HFFc6 (cell line): ENCODE data around the gene PODXL2. TPM values are rescaled to one million over a fixed set of nuclear protein-coding genes. Genes with fewer than 3 reads are reported as not detected.
A peak's percentile ranks its signal among the peaks of the same experiment; 100 is the strongest.

ENCODE experiments used
- DNase-seq: peaks from one replicate; pipeline ENCODE4 v3.0.0-alpha.2; 2018
- H3K27ac Mint-ChIP-seq: 2 replicates; pipeline ENCODE4 v1.8.0; 2020; ENCODE audit warnings: mild to moderate bottlenecking, mixed read lengths
- H3K27me3 Mint-ChIP-seq: 2 replicates; pipeline ENCODE4 v1.8.0; 2021; ENCODE audit warnings: mild to moderate bottlenecking, moderate library complexity, mixed read lengths; ENCODE audit not compliant: insufficient read depth
- H3K36me3 Mint-ChIP-seq: 2 replicates; pipeline ENCODE4 v1.8.0; 2021; ENCODE audit warnings: low read depth, mixed read lengths
- H3K4me1 Mint-ChIP-seq: 2 replicates; pipeline ENCODE4 v1.8.0; 2020; ENCODE audit warnings: low read depth, mixed read lengths
- H3K4me3 Mint-ChIP-seq: 2 replicates; pipeline ENCODE4 v1.8.0; 2020; ENCODE audit warnings: mild to moderate bottlenecking, moderate library complexity, mixed read lengths
- H3K9me3 Mint-ChIP-seq: 2 replicates; pipeline ENCODE4 v1.8.0; 2020; ENCODE audit warnings: mild to moderate bottlenecking, mixed read lengths
- CTCF ChIP-seq: fragments of 200-600 bp; sonication (generic); IDR thresholded peaks from 2 replicates; pipeline ENCODE4 v1.5.0; 2021; ENCODE audit warnings: antibody characterized with exemption, mild to moderate bottlenecking
- total RNA-seq, 6 experiments: library from RNA; stranded (reverse); fragmentation: NEBNext Ultra II Directional; extraction: Animal tissue kit (Norgen Biotek cat#: 25700); gene quantifications; 2 replicates in 1 of 6; 3 replicates in 5 of 6; pipeline ENCODE4 v1.2.3, GENCODE V29; 2021

Gene PODXL2
- total RNA-seq, 6 experiments from 2014 or later: 0.09 TPM; not detected in 5

GRCh38 chr3:127612966-127613365, 16.0 kb upstream of the PODXL2 start:
- H3K4me3 Mint-ChIP-seq: no peak overlapping the region
- H3K27me3 Mint-ChIP-seq: peaks cover 2% of the 10 kb centered on the region
- no peaks in the 10 kb centered on the region for H3K9me3 Mint-ChIP-seq
- no peak for TF ChIP-seq CTCF
- DNase-seq: no peak
- peaks cover 72% of the 10 kb centered on the region for H3K4me1 Mint-ChIP-seq
- H3K27ac Mint-ChIP-seq: no peak overlapping the region
- peaks cover 25% of the 10 kb centered on the region for H3K36me3 Mint-ChIP-seq

GRCh38 chr3:127613406-127613805, 15.6 kb upstream of the PODXL2 start:
- H3K4me3 Mint-ChIP-seq: no peak overlapping the region
- no peak for TF ChIP-seq CTCF
- peak overlapping the region; percentile 19; the same call in 1 of the 2 replicates for H3K27ac Mint-ChIP-seq

GRCh38 chr3:127614928-127615589, 13.9 kb upstream of the PODXL2 start:
- Mint-ChIP-seq H3K4me1 (peaks cover 57% of the 10 kb centered on the region), H3K27ac (peak overlapping the region; percentile 66), H3K4me3 (peak overlapping the region; percentile 37), H3K9me3 (no peaks in the 10 kb centered on the region), H3K36me3 (peaks cover 23% of the 10 kb centered on the region), H3K27me3 (peaks cover 4% of the 10 kb centered on the region)
- DNase-seq: peak; percentile 23
- TF ChIP-seq CTCF: no peak

More at GRCh38 chr3:127613406-127613805, 15.6 kb upstream of the PODXL2 start:
- peaks cover 25% of the 10 kb centered on the region for H3K36me3 Mint-ChIP-seq
- peaks cover 69% of the 10 kb centered on the region for H3K4me1 Mint-ChIP-seq
- no peaks in the 10 kb centered on the region for H3K9me3 Mint-ChIP-seq
- peaks cover 2% of the 10 kb centered on the region for H3K27me3 Mint-ChIP-seq
- DNase-seq: peak; percentile 33

- peak; percentile 30 for DNase-seq
- Mint-ChIP-seq H3K27ac (peak overlapping the region; percentile 66), H3K9me3 (no peaks in the 10 kb centered on the region), H3K27me3 (peaks cover 4% of the 10 kb centered on the region), H3K4me3 (peak overlapping the region; percentile 37), H3K36me3 (peaks cover 28% of the 10 kb centered on the region), H3K4me1 (peaks cover 49% of the 10 kb centered on the region)
- TF ChIP-seq CTCF: no peak
These were observed 13.2 kb upstream of the PODXL2 start for GRCh38 chr3:127615631-127616305.

- Mint-ChIP-seq H3K27me3 (peaks cover 4% of the 10 kb centered on the region), H3K27ac (no peak overlapping the region), H3K36me3 (peaks cover 31% of the 10 kb centered on the region), H3K4me1 (peaks cover 45% of the 10 kb centered on the region), H3K4me3 (no peak overlapping the region), H3K9me3 (no peaks in the 10 kb centered on the region)
- no peak for DNase-seq
- TF ChIP-seq CTCF: no peak
These were observed 12.0 kb upstream of the PODXL2 start for GRCh38 chr3:127616836-127617605.
